Adrenal gland (tissue), 5 donors: ENCODE data around the gene FHAD1.

Experiments
- CTCF ChIP-seq, 6 experiments: fragments of 450-650 bp in 4 of 6; fragments of 200-600 bp in 2 of 6; sonication (generic) in 1 of 6; IDR thresholded peaks; 1 replicate in 5 of 6; 2 replicates in 1 of 6; pipeline versions ENCODE4 v1.5.1 to v1.8.0; 2016 to 2021; ENCODE audit warnings: antibody characterized with exemption in 6 of 6, mild to moderate bottlenecking in 2 of 6, moderate library complexity in 1 of 6
- POLR2A ChIP-seq, 2 donors: fragments of 450-650 bp; IDR thresholded peaks; one replicate each; pipeline ENCODE4 v1.6.1; 2017; ENCODE audit warnings: antibody characterized with exemption in 2 of 2, mild to moderate bottlenecking in 2 of 2, moderate library complexity in 1 of 2
- donor health status: DM: no; HTN: no; CAD: no.

- TF ChIP-seq POLR2A (IDR thresholded peaks at IDR 0.05) (no peak), CTCF (IDR thresholded peaks at IDR 0.05) (no peak)
Observed at GRCh38 chr1:15354580-15354965, 107.5 kb downstream of the FHAD1 start.
